Measurements from ENCODE around the gene IL6R. TPM values are rescaled to one million over a fixed set of nuclear protein-coding genes. Genes with fewer than 3 reads are reported as not detected.

IL6R gene
- total and polyA plus RNA-seq, 2 of the 4 experiments (the other 2 are of a cell fraction): 5.3 to 9.5 TPM

- Histone ChIP-seq H3K14ac (replicated peaks; ENCODE audit: low read depth, low read length) (no peak overlapping the region), H3K18ac (ENCODE audit: low read depth, low read length) (no peak overlapping the region), H3K4me1 (ENCODE audit: control insufficient read depth, insufficient read depth, low read length) (no peaks in the 10 kb centered on the region; the same call in 1 of the 2 replicates), H3K27me3 (ENCODE audit: control insufficient read depth, insufficient read depth, low read length) (peaks cover 6% of the 10 kb centered on the region), H2BK120ac (ENCODE audit: low read depth, low read length) (no peak overlapping the region), H3K4me2 (ENCODE audit: low read depth, low read length) (no peak overlapping the region), H3K27ac (ENCODE audit: insufficient read depth, low read length) (no peak overlapping the region), H2AFZ (replicated peaks; ENCODE audit: low read length, poor library complexity) (no peak overlapping the region), H4K8ac (ENCODE audit: low read depth in 2 of 2, low read length in 2 of 2) (no peak overlapping the region), H3K9me3 (ENCODE audit: control insufficient read depth, insufficient read depth, low read length) (peaks cover 4% of the 10 kb centered on the region; the same call in 1 of the 2 replicates), H3K79me1 (ENCODE audit: low read depth in 1 of 2, low read length in 2 of 2) (no peaks in the 10 kb centered on the region), H2AK9ac (replicated peaks; ENCODE audit: low read depth, low read length, poor library complexity) (no peak overlapping the region), H2BK5ac (ENCODE audit: low read depth, low read length, poor library complexity, severe bottlenecking) (no peak overlapping the region), H4K91ac (ENCODE audit: insufficient read depth, low read depth, low read length) (no peak overlapping the region), H3K36me3 (ENCODE audit: control insufficient read depth, insufficient read depth, low read length) (no peaks in the 10 kb centered on the region), H3K9me1 (ENCODE audit: insufficient read depth, low read length) (no peaks in the 10 kb centered on the region), H2AK5ac (ENCODE audit: low read depth, low read length) (no peak overlapping the region), H4K5ac (ENCODE audit: low read depth, low read length) (no peak overlapping the region), H3K4ac (ENCODE audit: low read depth, low read length) (no peak overlapping the region), H2BK20ac (ENCODE audit: low read depth, low read length) (no peak overlapping the region), H3K56ac (ENCODE audit: extremely low read depth, insufficient read depth, low read length) (no peak overlapping the region), H4K20me1 (ENCODE audit: insufficient read depth, low read length) (no peaks in the 10 kb centered on the region), H3K23ac (ENCODE audit: low read depth, low read length) (no peak overlapping the region), H3K9ac (ENCODE audit: low read depth, low read length) (no peak overlapping the region), H2BK15ac (ENCODE audit: low read depth, low read length) (no peak overlapping the region), H3K4me3 (ENCODE audit: insufficient read depth, low read depth, low read length) (no peak overlapping the region)
- CTCF ChIA-PET: no interaction called here
- POLR2A ChIA-PET (ENCODE audit: unreplicated experiment): no interaction called here
- intact Hi-C loops (cut with micrococcal nuclease): no loop called here
- ATAC-seq (ENCODE audit: low read depth) (no peak), DNase-seq (no peak)
- in situ Hi-C loops (cut with MboI; ENCODE audit: low sequenced_read_pairs): no loop called here
- TF ChIP-seq BHLHE40 (IDR thresholded peaks at IDR 0.05; ENCODE audit: low read depth, low read length) (no peak), ELK1 (IDR thresholded peaks at IDR 0.05; ENCODE audit: borderline replicate concordance, low read depth, low read length) (no peak)
- WGBS, 2 experiments (ENCODE audit: extremely low coverage in 2 of 2, insufficient read length in 1 of 2): 73% methylated on average over 6 of the region's 16 CpGs; no CpG with 5 or more reads in 1 of the 2 experiments
- BruUV-seq (replicated peaks): no TSS peak
- dilution Hi-C loops (cut with HindIII; ENCODE audit: low sequenced_read_pairs, unreplicated experiment): no loop called here
Measured at GRCh38 chr1:154379301-154379700, 25.8 kb upstream of the IL6R start.

Measured in IMR-90 (cell line).